SK-N-SH treated with all-trans-retinoic acid at 6 μM for 48 hours (cell line): ENCODE data around the gene PAQR8.

Experiments used
- ATAC-seq: fragments of 200-7000 bp; cut with Tn5 transposase; 3 replicates; pipeline ENCODE4 v1.9.1; 2020; ENCODE audit warnings: mild to moderate bottlenecking, moderate library complexity
- ARNTL ChIP-seq: fragments of 450-650 bp; formaldehyde crosslinking; IDR thresholded peaks from 2 replicates; pipeline ENCODE4 v1.5.0; 2020; ENCODE audit warnings: low read depth, mild to moderate bottlenecking, moderate library complexity, borderline replicate concordance
- BACH2 ChIP-seq: fragments of 250-450 bp; sonication (Bioruptor Pico); IDR thresholded peaks from 2 replicates; pipeline ENCODE4 v1.9.0; 2021; ENCODE audit warnings: mild to moderate bottlenecking, borderline replicate concordance
- CSDC2 ChIP-seq: fragments of 250-450 bp; sonication (Bioruptor Pico); IDR thresholded peaks from 2 replicates; pipeline ENCODE4 v1.5.0; 2020; ENCODE audit warnings: mild to moderate bottlenecking, moderate library complexity
- CSRNP3 ChIP-seq: fragments of 250-450 bp; sonication (Bioruptor Pico); IDR thresholded peaks from 2 replicates; pipeline ENCODE4 v1.5.1; 2021; ENCODE audit warnings: mild to moderate bottlenecking, moderate library complexity
- ESRRG ChIP-seq: fragments of 250-450 bp; sonication (Bioruptor Pico); IDR thresholded peaks from 2 replicates; pipeline ENCODE4 v1.6.1; 2021; ENCODE audit warnings: mild to moderate bottlenecking
- GLIS3 ChIP-seq: fragments of 250-450 bp; sonication (Bioruptor Pico); IDR thresholded peaks from 2 replicates; pipeline ENCODE4 v1.5.0; 2020; ENCODE audit warnings: mild to moderate bottlenecking, moderate library complexity
- ISL1 ChIP-seq: fragments of 250-450 bp; sonication (Bioruptor Pico); IDR thresholded peaks from 2 replicates; pipeline ENCODE4 v2.1.2; 2022; ENCODE audit warnings: mild to moderate bottlenecking, moderate library complexity
- OSR1 ChIP-seq: fragments of 250-450 bp; sonication (Bioruptor Pico); IDR thresholded peaks from 2 replicates; pipeline ENCODE4 v1.8.0; 2022; ENCODE audit warnings: moderate library complexity, mild to moderate bottlenecking, inconsistent platforms
- PATZ1 ChIP-seq: fragments of 250-450 bp; sonication (Bioruptor Pico); IDR thresholded peaks from 2 replicates; pipeline ENCODE4 v1.8.0; 2020; ENCODE audit warnings: mild to moderate bottlenecking, moderate library complexity, borderline replicate concordance
- POU6F1 ChIP-seq: fragments of 250-450 bp; sonication (Bioruptor Pico); IDR thresholded peaks from 2 replicates; pipeline ENCODE4 v1.8.0; 2021; ENCODE audit warnings: low read depth, mild to moderate bottlenecking, moderate library complexity, borderline replicate concordance
- PPARA ChIP-seq: fragments of 250-450 bp; sonication (Bioruptor Pico); IDR thresholded peaks from 2 replicates; pipeline ENCODE4 v1.5.0; 2020; ENCODE audit warnings: mild to moderate bottlenecking, borderline replicate concordance
- RARB ChIP-seq: fragments of 250-450 bp; sonication (Bioruptor Pico); IDR thresholded peaks from 2 replicates; pipeline ENCODE4 v1.8.0; 2021; ENCODE audit warnings: mild to moderate bottlenecking, moderate library complexity
- SNAI2 ChIP-seq: fragments of 250-450 bp; sonication (Bioruptor Pico); IDR thresholded peaks from 2 replicates; pipeline ENCODE4 v1.5.0; 2020; ENCODE audit warnings: mild to moderate bottlenecking, moderate library complexity
- TCF4 ChIP-seq: fragments of 250-450 bp; sonication (Bioruptor Pico); IDR thresholded peaks from 2 replicates; pipeline ENCODE4 v1.8.0; 2021; ENCODE audit warnings: mild to moderate bottlenecking, moderate library complexity, borderline replicate concordance
- TOX ChIP-seq: fragments of 250-450 bp; sonication (Bioruptor Pico); IDR thresholded peaks from 2 replicates; pipeline ENCODE4 v1.8.0; 2021; ENCODE audit warnings: mild to moderate bottlenecking, moderate library complexity, borderline replicate concordance
- TSHZ2 ChIP-seq: fragments of 250-450 bp; sonication (Bioruptor Pico); IDR thresholded peaks from 2 replicates; pipeline ENCODE4 v1.5.0; 2020; ENCODE audit warnings: mild to moderate bottlenecking, moderate library complexity
- ZC3H10 ChIP-seq: fragments of 250-450 bp; sonication (Bioruptor Pico); IDR thresholded peaks from 2 replicates; pipeline ENCODE4 v1.5.1; 2021; ENCODE audit warnings: mild to moderate bottlenecking, moderate library complexity
- ZFP30 ChIP-seq: fragments of 450-650 bp; formaldehyde crosslinking; IDR thresholded peaks from 2 replicates; pipeline ENCODE4 v1.5.0; 2022; ENCODE audit warnings: mild to moderate bottlenecking, moderate library complexity
- ZNF70 ChIP-seq: fragments of 450-650 bp; formaldehyde crosslinking; IDR thresholded peaks from 2 replicates; pipeline ENCODE4 v1.5.0; 2020; ENCODE audit warnings: mild to moderate bottlenecking, moderate library complexity
- ZNF8 ChIP-seq: fragments of 450-650 bp; formaldehyde crosslinking; IDR thresholded peaks from 2 replicates; pipeline ENCODE4 v1.5.0; 2020; ENCODE audit warnings: mild to moderate bottlenecking, moderate library complexity

Gene PAQR8

GRCh38 chr6:52377538-52378221 is 15.7 kb downstream of the PAQR8 start:
- ATAC-seq = no peak
- TF ChIP-seq ZNF70 (no peak), OSR1 (CRISPR knock-in tag) (no peak)

- no peak for TF ChIP-seq CSRNP3 (CRISPR knock-in tag)
- no peak for TF ChIP-seq OSR1 (CRISPR knock-in tag)
- TF ChIP-seq GLIS3 (CRISPR knock-in tag) = no peak
- no peak for ATAC-seq
These were observed 19.3 kb downstream of the PAQR8 start for GRCh38 chr6:52381249-52381648.

- no peak for ATAC-seq
- TF ChIP-seq TCF4 (no peak), ARNTL (CRISPR knock-in tag) (no peak), ZFP30 (CRISPR knock-in tag) (no peak), ISL1 (CRISPR knock-in tag) (no peak), ZNF70 (no peak), PPARA (CRISPR knock-in tag) (no peak), CSDC2 (no peak), ESRRG (CRISPR knock-in tag) (no peak), PATZ1 (no peak), TOX (CRISPR knock-in tag) (no peak), OSR1 (CRISPR knock-in tag) (no peak), BACH2 (CRISPR knock-in tag) (no peak), ZC3H10 (CRISPR knock-in tag) (no peak), GLIS3 (CRISPR knock-in tag) (no peak), CSRNP3 (CRISPR knock-in tag) (no peak)
These were observed 22.3 kb downstream of the PAQR8 start for GRCh38 chr6:52384145-52384766.

GRCh38 chr6:52385074-52385473 is 23.1 kb downstream of the PAQR8 start:
- ATAC-seq = no peak
- no peak for TF ChIP-seq TSHZ2 (CRISPR knock-in tag)
- no peak for TF ChIP-seq ISL1 (CRISPR knock-in tag)
- no peak for TF ChIP-seq ZNF70
- TF ChIP-seq ARNTL (CRISPR knock-in tag) = no peak
- TF ChIP-seq RARB (CRISPR knock-in tag) = no peak
- no peak for TF ChIP-seq BACH2 (CRISPR knock-in tag)
- TF ChIP-seq OSR1 (CRISPR knock-in tag) = no peak
- TF ChIP-seq ZNF8 (CRISPR knock-in tag) = no peak
- no peak for TF ChIP-seq SNAI2 (CRISPR knock-in tag)
- TF ChIP-seq CSRNP3 (CRISPR knock-in tag) = no peak
- TF ChIP-seq PPARA (CRISPR knock-in tag) = no peak
- no peak for TF ChIP-seq POU6F1 (CRISPR knock-in tag)
- no peak for TF ChIP-seq PATZ1
- TF ChIP-seq TOX (CRISPR knock-in tag) = no peak
- TF ChIP-seq TCF4 = no peak
- TF ChIP-seq ESRRG (CRISPR knock-in tag) = no peak
- no peak for TF ChIP-seq CSDC2
- no peak for TF ChIP-seq ZFP30 (CRISPR knock-in tag)
